Endothelial cell of umbilical vein (primary cell): ENCODE measurements around the gene ZDHHC18. TPM values are rescaled to one million over a fixed set of nuclear protein-coding genes. Genes with fewer than 3 reads are reported as not detected.

ENCODE experiments used
- BruUV-seq: library from RNA; stranded (reverse); fragments of 400-500 nt; replicated peaks from 2 replicates; lab custom pipeline; 2021; lab: Mats Ljungman, UMichigan
- CTCF ChIA-PET: fragments of 300-600, 350-600 bp; sonication (Branson Sonifier 250); formaldehyde crosslinking; loops from one replicate; lab custom pipeline; 2021; ENCODE audit warnings: antibody characterized with exemption, inconsistent platforms; lab: Charles Lee
- POLR2A ChIA-PET: fragments of 300-600, 350-600 bp; sonication (Branson Sonifier 250); formaldehyde crosslinking; loops from one replicate; lab custom pipeline; 2021; ENCODE audit warnings: antibody characterized with exemption, inconsistent platforms; lab: Charles Lee
- DNase-seq: peaks from one replicate; pipeline ENCODE4 v3.0.0-alpha.2; 2011; ENCODE audit warnings: low read depth, low spot score
- FAIRE-seq: peaks from 2 replicates; lab custom pipeline; 2011; peaks lifted over from hg19 to GRCh38; lab: Jason Lieb, UNC
- H2AFZ ChIP-seq: 2 replicates; pipeline ENCODE4 v1.6.0; 2012; ENCODE audit warnings: low read depth, low read length, control low read depth, inconsistent platforms
- H3K27ac ChIP-seq: 2 replicates; pipeline ENCODE4 v1.5.1; 2011; ENCODE audit warnings: low read depth, mild to moderate bottlenecking, control low read depth, low read length, moderate library complexity; ENCODE audit not compliant: insufficient read depth
- H3K27me3 ChIP-seq, 2 experiments: 2 replicates each; pipeline versions ENCODE4 v1.6.0 to v1.6.1; 2011; ENCODE audit warnings: low read length in 2 of 2, mixed read lengths in 1 of 2; ENCODE audit not compliant: control insufficient read depth in 2 of 2, insufficient read depth in 2 of 2
- H3K36me3 ChIP-seq, 2 experiments: 2 replicates in 1 of 2; 3 replicates in 1 of 2; pipeline ENCODE4 v1.5.1; 2011; ENCODE audit warnings: low read length in 2 of 2, mild to moderate bottlenecking in 1 of 2, moderate library complexity in 1 of 2; ENCODE audit not compliant: control insufficient read depth in 2 of 2, insufficient read depth in 2 of 2; ENCODE audit errors: extremely low read depth in 1 of 2
- H3K4me1 ChIP-seq: 3 replicates; pipeline ENCODE4 v1.5.1; 2011; ENCODE audit warnings: mild to moderate bottlenecking, low read length; ENCODE audit not compliant: control insufficient read depth, insufficient read depth; ENCODE audit errors: extremely low read depth
- H3K4me2 ChIP-seq: 2 replicates; pipeline ENCODE4 v1.6.1; 2011; ENCODE audit warnings: low read length, control low read depth, mixed read lengths; ENCODE audit not compliant: insufficient read depth
- H3K4me3 ChIP-seq, 3 experiments: fragments of 200-600 bp in 1 of 3; sonication (generic), shearing (Covaris generic) in 1 of 3; replicated peaks in 1 of 3; 2 replicates each; pipeline ENCODE4 v1.5.1; 2011 to 2016; ENCODE audit warnings: control low read depth in 3 of 3, low read length in 3 of 3, mild to moderate bottlenecking in 2 of 3, inconsistent platforms in 1 of 3, low read depth in 1 of 3, moderate library complexity in 1 of 3; ENCODE audit not compliant: insufficient read depth in 1 of 3
- H3K79me2 ChIP-seq: 2 replicates; pipeline ENCODE4 v1.6.0; 2012; ENCODE audit warnings: low read length, inconsistent platforms; ENCODE audit not compliant: control insufficient read depth, insufficient read depth
- H3K9ac ChIP-seq: replicated peaks from 2 replicates; pipeline ENCODE3; 2011; ENCODE audit warnings: low read length, control low read depth; ENCODE audit not compliant: insufficient read depth; ENCODE audit errors: extremely low read depth
- H3K9me1 ChIP-seq: replicated peaks from 3 replicates; pipeline ENCODE4 v1.6.0; 2011; ENCODE audit warnings: mild to moderate bottlenecking, low read length; ENCODE audit not compliant: control insufficient read depth, insufficient read depth; ENCODE audit errors: extremely low read depth
- H3K9me3 ChIP-seq: replicated peaks from 2 replicates; pipeline ENCODE4 v1.5.1; 2012; ENCODE audit warnings: low read length, inconsistent platforms; ENCODE audit not compliant: control insufficient read depth, insufficient read depth
- H4K20me1 ChIP-seq: replicated peaks from 2 replicates; pipeline ENCODE3; 2011; ENCODE audit warnings: mild to moderate bottlenecking, low read length; ENCODE audit not compliant: control insufficient read depth, insufficient read depth; ENCODE audit errors: extremely low read depth
- CTCF ChIP-seq, 2 donors: IDR thresholded peaks; 1 replicate in 1 of 2; 2 replicates in 1 of 2; pipeline ENCODE4 v1.5.1; 2011; ENCODE audit warnings: low read length in 2 of 2, mild to moderate bottlenecking in 2 of 2, moderate library complexity in 2 of 2, control low read depth in 1 of 2, inconsistent platforms in 1 of 2, low read depth in 1 of 2; ENCODE audit not compliant: insufficient read depth in 1 of 2; ENCODE audit errors: extremely low read depth in 1 of 2
- EZH2 ChIP-seq: IDR thresholded peaks from 2 replicates; pipeline ENCODE4 v1.6.1; 2012; ENCODE audit warnings: borderline replicate concordance, low read depth, mild to moderate bottlenecking, moderate library complexity, low read length, inconsistent platforms; ENCODE audit not compliant: severe bottlenecking
- FOS ChIP-seq: IDR thresholded peaks from 2 replicates; pipeline ENCODE4 v1.6.1; 2011; ENCODE audit warnings: mild to moderate bottlenecking, low read length, moderate library complexity, borderline replicate concordance; ENCODE audit not compliant: insufficient read depth
- GATA2 ChIP-seq: IDR thresholded peaks from 2 replicates; pipeline ENCODE4 v1.7.0; 2011; ENCODE audit warnings: low read depth, mild to moderate bottlenecking, moderate library complexity, mixed read lengths, low read length; ENCODE audit not compliant: insufficient read length, insufficient read depth
- JUN ChIP-seq: IDR thresholded peaks from 2 replicates; pipeline ENCODE4 v1.6.1; 2011; ENCODE audit warnings: borderline replicate concordance, low read depth; ENCODE audit not compliant: insufficient read length, insufficient read depth
- MAX ChIP-seq: IDR thresholded peaks from 2 replicates; pipeline ENCODE4 v1.6.1; 2011; ENCODE audit not compliant: insufficient read depth, insufficient read length
- MYC ChIP-seq: IDR thresholded peaks from one replicate; pipeline ENCODE4 v1.6.1; 2011; ENCODE audit warnings: mild to moderate bottlenecking, low read depth, low read length
- POLR2A ChIP-seq: IDR thresholded peaks from 2 replicates; pipeline ENCODE4 v1.6.1; 2012; ENCODE audit warnings: low read depth, mild to moderate bottlenecking, control low read depth, low read length
- POLR2AphosphoS5 ChIP-seq: IDR thresholded peaks from 2 replicates; pipeline ENCODE4 v1.6.1; 2012; ENCODE audit warnings: low read depth, mild to moderate bottlenecking, control low read depth, low read length, moderate library complexity; ENCODE audit not compliant: insufficient read depth
- dilution Hi-C: fragments of 300-500 bp; cut with MboI; formaldehyde crosslinking; loops from one replicate; pipeline ENCODE4 v1.15.0; 2019; ENCODE audit warnings: low sequenced_read_pairs; ENCODE audit not compliant: extremely low pct_ligation_motif_present
- intact Hi-C: fragments of 100-400 bp; cut with micrococcal nuclease; formaldehyde crosslinking; loops from one replicate; pipeline ENCODE4 v1.10.0; 2022
- polyA plus RNA-seq, 4 experiments: library from polyadenylated mRNA; depleted of rRNA in 3 of 4; stranded (reverse) in 3 of 4; unstranded in 1 of 4; fragments of >200 nt; gene quantifications; 2 replicates each; pipeline versions ENCODE4 v1.2.1 to v1.2.3, GENCODE V29; 2011 to 2012; ENCODE audit warnings: missing spikeins in 1 of 4
- total RNA-seq: library from RNA; stranded (reverse); gene quantifications from 2 replicates; pipeline ENCODE4 v1.2.3, GENCODE V29; 2021

ZDHHC18 gene
- total and polyA plus RNA-seq, 2 donors (not counting 3 experiments of a cell fraction or from before 2014, with no cell fraction given): 25.2 to 48.2 TPM

- ChIA-PET CTCF (interaction anchor here (0.9 to 9.4 kb wide), 27 partner anchors 10 to 289 kb away, joined by 3 to 428 read pairs (median 9); partner anchors contain the start of genes ARID1A and GPN2), POLR2A (interaction anchor here (1.2 kb wide), 1 partner anchor 98 kb away, joined by 6 read pairs; no protein-coding TSS in a partner anchor)
- Histone ChIP-seq H3K9me1 (no peaks in the 10 kb centered on the region), H3K9ac (no peak overlapping the region), H4K20me1 (no peaks in the 10 kb centered on the region), H3K36me3 (peaks cover 0 to 5% of the 10 kb centered on the region in 2 experiments), H3K27me3 (no peaks in the 10 kb centered on the region), H3K9me3 (no peaks in the 10 kb centered on the region), H3K4me2 (no peak overlapping the region), H3K4me1 (peaks cover 38% of the 10 kb centered on the region), H3K79me2 (no peaks in the 10 kb centered on the region), H2AFZ (no peak overlapping the region), H3K27ac (no peak overlapping the region), H3K4me3 (no peak overlapping the region)
- no peak for TF ChIP-seq FOS
- no peak for TF ChIP-seq POLR2A
- TF ChIP-seq MAX: no peak
- TF ChIP-seq EZH2: no peak
- no peak for TF ChIP-seq JUN
- TF ChIP-seq POLR2AphosphoS5: no peak
- no peak for TF ChIP-seq CTCF (IDR thresholded peaks at IDR 0.05; ENCODE audit: extremely low read depth in 1 of 2, insufficient read depth in 1 of 2, low read depth in 1 of 2, low read length in 2 of 2)
- no peak for TF ChIP-seq GATA2
- TF ChIP-seq MYC: no peak
- intact Hi-C loops: loop anchor here (1.0 to 2.0 kb wide), 5 partner anchors 66 to 289 kb away; no protein-coding TSS in a partner anchor
- dilution Hi-C loops: loop anchor here (5.0 kb wide), 1 partner anchor 87 kb away; no protein-coding TSS in a partner anchor
- FAIRE-seq: no peak
- BruUV-seq: no TSS peak
- no peak for DNase-seq
These were observed 36.9 kb upstream of the ZDHHC18 start for GRCh38 chr1:26789612-26789865.
